Keratinocyte (primary cell): ENCODE results near the gene C3orf20. TPM values are rescaled to one million over a fixed set of nuclear protein-coding genes. Genes with fewer than 3 reads are reported as not detected.

Source experiments
- DNase-seq: peaks from one replicate; pipeline ENCODE4 v3.0.0-alpha.2; 2011; ENCODE audit warnings: low read depth, missing footprints, low spot score
- FAIRE-seq: peaks from 2 replicates; lab custom pipeline; 2011; peaks lifted over from hg19 to GRCh38; lab: Jason Lieb, UNC
- H2AFZ ChIP-seq: 2 replicates; pipeline ENCODE4 v1.6.0; 2012; ENCODE audit warnings: low read length, control low read depth, inconsistent platforms; ENCODE audit not compliant: control insufficient read depth
- H3K27ac ChIP-seq: 2 replicates; pipeline ENCODE4 v1.5.1; 2011; ENCODE audit warnings: low read length; ENCODE audit not compliant: control insufficient read depth, insufficient read depth
- H3K27me3 ChIP-seq: 3 replicates; pipeline ENCODE4 v1.6.0; 2011; ENCODE audit warnings: low read length; ENCODE audit not compliant: control insufficient read depth, insufficient read depth; ENCODE audit errors: extremely low read depth
- H3K36me3 ChIP-seq, 2 experiments: 2 replicates in 1 of 2; 3 replicates in 1 of 2; pipeline ENCODE4 v1.5.1; 2011; ENCODE audit warnings: low read length in 2 of 2, mild to moderate bottlenecking in 1 of 2; ENCODE audit not compliant: control insufficient read depth in 2 of 2, insufficient read depth in 2 of 2; ENCODE audit errors: extremely low read depth in 1 of 2
- H3K4me1 ChIP-seq: 3 replicates; pipeline ENCODE4 v1.5.1; 2011; ENCODE audit warnings: low read length; ENCODE audit not compliant: control insufficient read depth, insufficient read depth; ENCODE audit errors: extremely low read depth
- H3K4me2 ChIP-seq: 3 replicates; pipeline ENCODE4 v1.6.0; 2011; ENCODE audit warnings: low read depth, low read length; ENCODE audit not compliant: control insufficient read depth, insufficient read depth; ENCODE audit errors: extremely low read depth
- H3K4me3 ChIP-seq, 3 experiments: fragments of 200-600 bp in 1 of 3; sonication (generic) in 1 of 3; 2 replicates in 2 of 3; 3 replicates in 1 of 3; pipeline ENCODE4 v1.5.1; 2011 to 2016; ENCODE audit warnings: low read length in 3 of 3, mild to moderate bottlenecking in 3 of 3, control low read depth in 2 of 3, inconsistent platforms in 1 of 3, low read depth in 1 of 3, mixed read lengths in 1 of 3, mixed run types in 1 of 3, moderate library complexity in 1 of 3; ENCODE audit not compliant: control insufficient read depth in 2 of 3, insufficient read depth in 2 of 3; ENCODE audit errors: extremely low read depth in 1 of 3
- H3K79me2 ChIP-seq: 2 replicates; pipeline ENCODE4 v1.6.0; 2012; ENCODE audit warnings: low read length; ENCODE audit not compliant: control insufficient read depth, insufficient read depth
- H3K9ac ChIP-seq: 3 replicates; pipeline ENCODE4 v1.6.0; 2011; ENCODE audit warnings: low read length; ENCODE audit not compliant: control insufficient read depth, insufficient read depth; ENCODE audit errors: extremely low read depth
- H3K9me1 ChIP-seq: 3 replicates; pipeline ENCODE4 v1.6.0; 2011; ENCODE audit warnings: low read length; ENCODE audit not compliant: control insufficient read depth, insufficient read depth; ENCODE audit errors: extremely low read depth
- H3K9me3 ChIP-seq: 2 replicates; pipeline ENCODE4 v1.5.1; 2012; ENCODE audit warnings: low read depth, low read length; ENCODE audit not compliant: control insufficient read depth
- H4K20me1 ChIP-seq: 3 replicates; pipeline ENCODE4 v1.6.0; 2011; ENCODE audit warnings: low read length; ENCODE audit not compliant: control insufficient read depth, insufficient read depth; ENCODE audit errors: extremely low read depth
- CTCF ChIP-seq, 3 experiments: IDR thresholded peaks in 1 of 3; conservative IDR thresholded peaks in 1 of 3; optimal IDR thresholded peaks in 1 of 3; 2 replicates in 2 of 3; 3 replicates in 1 of 3; pipeline versions ENCODE3 to v1.5.1; 2011; ENCODE audit warnings: low read length in 3 of 3, mild to moderate bottlenecking in 3 of 3, moderate library complexity in 2 of 3, control low read depth in 1 of 3, inconsistent platforms in 1 of 3; ENCODE audit not compliant: insufficient read depth in 2 of 3; ENCODE audit errors: extremely low read depth in 1 of 3
- EZH2 ChIP-seq: IDR thresholded peaks from one replicate; pipeline ENCODE4 v1.6.1; 2012; ENCODE audit warnings: inconsistent platforms, mild to moderate bottlenecking, low read length, moderate library complexity
- dilution Hi-C: fragments of 300-500 bp; cut with MboI; formaldehyde crosslinking; loops from one replicate; pipeline ENCODE4 v1.7.0; 2020; ENCODE audit warnings: low sequenced_read_pairs; ENCODE audit not compliant: extremely low pct_ligation_motif_present
- polyA plus RNA-seq, 5 experiments: library from polyadenylated mRNA; depleted of rRNA in 3 of 5; stranded (reverse) in 3 of 5; stranded (forward) in 1 of 5; unstranded in 1 of 5; fragments of >200 nt; gene quantifications; 1 replicate in 1 of 5; 2 replicates in 3 of 5; 3 replicates in 1 of 5; pipeline versions ENCODE4 v1.2.1 to v1.2.3, GENCODE V29; 2011 to 2012; ENCODE audit warnings: missing spikeins in 2 of 5, low read depth in 1 of 5, low replicate concordance in 1 of 5

The C3orf20 gene
- polyA plus RNA-seq, 1 donor (not counting 4 experiments of a cell fraction or from before 2014, with no cell fraction given): not detected

- Histone ChIP-seq H3K4me2 (no peak overlapping the region), H3K9me3 (no peaks in the 10 kb centered on the region), H3K79me2 (no peaks in the 10 kb centered on the region), H3K4me1 (no peaks in the 10 kb centered on the region), H2AFZ (no peak overlapping the region), H3K9me1 (no peaks in the 10 kb centered on the region), H3K27me3 (no peaks in the 10 kb centered on the region), H4K20me1 (no peaks in the 10 kb centered on the region), H3K36me3 (no peaks in the 10 kb centered on the region), H3K4me3 (no peak overlapping the region), H3K27ac (no peak overlapping the region), H3K9ac (no peak overlapping the region)
- no peak for FAIRE-seq
- dilution Hi-C loops: no loop called here
- DNase-seq: no peak
- no peak for TF ChIP-seq CTCF (optimal IDR thresholded peaks at IDR 0.05 in 1 of 3, IDR thresholded peaks at IDR 0.05 in 1 of 3, conservative IDR thresholded peaks at IDR 0.05 in 1 of 3; ENCODE audit: extremely low read depth in 1 of 3, insufficient read depth in 2 of 3, low read length in 3 of 3)
- TF ChIP-seq EZH2: no peak
Observed at GRCh38 chr3:14703791-14704190, 28.9 kb downstream of the C3orf20 start.

DNA sequence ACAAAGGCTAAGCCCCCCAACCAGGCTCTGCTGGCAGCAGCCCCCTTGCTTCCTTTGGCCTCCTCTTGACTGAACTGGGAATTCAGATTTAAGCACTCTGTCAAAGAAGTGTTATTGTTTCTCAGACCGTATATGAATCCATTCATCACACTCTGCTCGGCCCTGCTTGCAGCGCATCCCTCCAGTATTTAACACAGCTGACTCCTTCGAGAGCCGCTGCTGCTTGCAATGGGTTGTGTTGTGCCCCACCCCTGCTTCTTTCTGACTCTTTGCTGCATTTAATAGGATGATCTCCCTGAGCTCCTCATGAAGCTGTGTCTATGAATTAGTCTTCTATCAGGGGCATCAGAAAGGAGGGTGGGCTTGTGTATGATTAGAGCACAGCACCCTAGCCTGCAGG, 31.2 kb downstream of the C3orf20 start:
- H3K27ac ChIP-seq: no peak overlapping the region
- no peak overlapping the region for H3K9ac ChIP-seq
- H3K4me3 ChIP-seq: no peak overlapping the region
- no peaks in the 10 kb centered on the region for H3K27me3 ChIP-seq
- no peaks in the 10 kb centered on the region for H4K20me1 ChIP-seq
- no peaks in the 10 kb centered on the region for H3K79me2 ChIP-seq
- no peak overlapping the region for H3K4me2 ChIP-seq
- FAIRE-seq (no peak), DNase-seq (no peak)
- H3K9me1 ChIP-seq: no peaks in the 10 kb centered on the region
- H3K9me3 ChIP-seq: no peaks in the 10 kb centered on the region
- no peaks in the 10 kb centered on the region for H3K4me1 ChIP-seq
- H2AFZ ChIP-seq: no peak overlapping the region
- H3K36me3 ChIP-seq: no peaks in the 10 kb centered on the region
- TF ChIP-seq EZH2 (no peak), CTCF (optimal IDR thresholded peaks at IDR 0.05 in 1 of 3, IDR thresholded peaks at IDR 0.05 in 1 of 3, conservative IDR thresholded peaks at IDR 0.05 in 1 of 3; ENCODE audit: extremely low read depth in 1 of 3, insufficient read depth in 2 of 3, low read length in 3 of 3) (no peak)
- dilution Hi-C loops: no loop called here
